ENCODE measurements around the gene TMC1. TPM values are rescaled to one million over a fixed set of nuclear protein-coding genes. Genes with fewer than 3 reads are reported as not detected.

Gene TMC1
- total and polyA plus RNA-seq, 2 of the 8 experiments (the other 6 are each of a cell fraction or from before 2014, with no cell fraction given): 0.95 to 0.98 TPM

- H2BK5ac ChIP-seq (ENCODE audit: low read depth, low read length): no peak overlapping the region
- no peak overlapping the region for H3K4ac ChIP-seq (replicated peaks; ENCODE audit: insufficient read length, low read depth, low read length)
- H2AFZ ChIP-seq (ENCODE audit: low read length): peak overlapping the region; percentile 42; the same call in 1 of the 2 replicates
- H3K4me2 ChIP-seq (ENCODE audit: insufficient read depth in 1 of 2, low read depth in 2 of 2, low read length in 2 of 2): no peak overlapping the region
- no peaks in the 10 kb centered on the region for H4K20me1 ChIP-seq (replicated peaks in 1 of 2; ENCODE audit: control insufficient read depth in 1 of 2, insufficient read depth in 2 of 2, low read length in 2 of 2)
- H4K91ac ChIP-seq (replicated peaks; ENCODE audit: insufficient read length, low read length): no peak overlapping the region
- no peak overlapping the region for H3K23ac ChIP-seq (ENCODE audit: insufficient read length)
- CTCF ChIA-PET (ENCODE audit: partially characterized antibody): interaction anchor here (0.5 to 1.3 kb wide), 4 partner anchors 14 to 128 kb away, joined by 3 read pairs; no protein-coding TSS in a partner anchor
- H3K4me3 ChIP-seq (ENCODE audit: extremely low read depth in 1 of 4, insufficient read depth in 2 of 4, low read depth in 3 of 4, low read length in 4 of 4): no peak overlapping the region
- TF ChIP-seq SIX5 (IDR thresholded peaks at IDR 0.05; ENCODE audit: low read depth, low read length) (no peak), KDM1A (IDR thresholded peaks at IDR 0.05; ENCODE audit: borderline replicate concordance, low read length) (0 out of 2 replicates have a peak, but pooled peaks have one; percentile 20)
- H3K56ac ChIP-seq (replicated peaks; ENCODE audit: insufficient read length, low read depth, low read length): no peak overlapping the region
- no peak for DNase-seq (ENCODE audit: low read depth in 1 of 2, low spot score in 2 of 2)
- no peak overlapping the region for H2BK12ac ChIP-seq (ENCODE audit: low read depth, low read length)
- no peak overlapping the region for H2AK5ac ChIP-seq (ENCODE audit: low read depth, low read length)
- H3K27me3 ChIP-seq (replicated peaks in 1 of 4; ENCODE audit: control insufficient read depth in 3 of 4, extremely low read depth in 1 of 4, insufficient read depth in 3 of 4, low read length in 3 of 4): no peaks in the 10 kb centered on the region
- H3K23me2 ChIP-seq (ENCODE audit: low read depth, low read length): no peaks in the 10 kb centered on the region
- H3K36me3 ChIP-seq (ENCODE audit: control insufficient read depth in 2 of 4, insufficient read depth in 4 of 4, low read length in 3 of 4): no peaks in the 10 kb centered on the region
- no peak overlapping the region for H2BK15ac ChIP-seq (ENCODE audit: low read length)
- peaks cover 0 to 4% (median 0%) of the 10 kb centered on the region in 4 experiments; a peak in 1 of 7 replicates for H3K4me1 ChIP-seq (replicated peaks in 1 of 4; ENCODE audit: control insufficient read depth in 3 of 4, insufficient read depth in 4 of 4, low read length in 3 of 4)
- H2BK120ac ChIP-seq (replicated peaks; ENCODE audit: low read depth, low read length): no peak overlapping the region
- WGBS, 2 experiments (ENCODE audit: extremely low coverage in 1 of 2, insufficient coverage in 1 of 2, insufficient read length in 1 of 2, insufficient replicate concordance in 2 of 2, low coverage in 1 of 2, low lambda C conversion rate in 2 of 2, missing lambda C conversion rate in 1 of 2): 70% methylated on average over 6 of the region's 6 CpGs; no CpG with 5 or more reads in 1 of the 2 experiments
- no peaks in the 10 kb centered on the region for H3K79me1 ChIP-seq (ENCODE audit: low read depth, low read length)
- FAIRE-seq: no peak
- H2BK20ac ChIP-seq (ENCODE audit: low read length): no peak overlapping the region
- POLR2A ChIA-PET (ENCODE audit: partially characterized antibody): interaction anchor here (1.6 kb wide), 1 partner anchor 175 kb away, joined by 4 read pairs; the partner anchor contains the start of gene ZFAND5
- no peak overlapping the region for H4K8ac ChIP-seq (ENCODE audit: extremely low read depth, insufficient read depth, low read length)
- no peak overlapping the region for H3K27ac ChIP-seq (ENCODE audit: low read depth, low read length)
- H4K5ac ChIP-seq (ENCODE audit: insufficient read length, low read depth, low read length): no peak overlapping the region
- no peak overlapping the region for H3K9ac ChIP-seq (replicated peaks in 1 of 4; ENCODE audit: extremely low read depth in 1 of 4, low read depth in 3 of 4, low read length in 3 of 4)
- no peaks in the 10 kb centered on the region for H3K79me2 ChIP-seq (ENCODE audit: control insufficient read depth in 1 of 2, insufficient read depth in 2 of 2, low read length in 2 of 2)
- H3K14ac ChIP-seq (ENCODE audit: insufficient read length): no peak overlapping the region
- peaks cover 9 to 12% of the 10 kb centered on the region in 2 experiments; a peak in 3 of 4 replicates for H3K9me3 ChIP-seq (ENCODE audit: insufficient read depth in 2 of 2, low read depth in 1 of 2, low read length in 1 of 2)
- H3K18ac ChIP-seq (ENCODE audit: extremely low read depth, low read length): peak overlapping the region; percentile 10; the same call in 1 of the 2 replicates
Observed at GRCh38 chr9:72540348-72540873, 19.0 kb downstream of the TMC1 start.

Measured in H1 (cell line).